Measurements from ENCODE around the gene SUMF1.
"Not testable (repeated sequence)": the region's sequence is repeated elsewhere in the genome, so short reads cannot be mapped to it uniquely, and the experiment has no call there.

SUMF1 gene

DNA sequence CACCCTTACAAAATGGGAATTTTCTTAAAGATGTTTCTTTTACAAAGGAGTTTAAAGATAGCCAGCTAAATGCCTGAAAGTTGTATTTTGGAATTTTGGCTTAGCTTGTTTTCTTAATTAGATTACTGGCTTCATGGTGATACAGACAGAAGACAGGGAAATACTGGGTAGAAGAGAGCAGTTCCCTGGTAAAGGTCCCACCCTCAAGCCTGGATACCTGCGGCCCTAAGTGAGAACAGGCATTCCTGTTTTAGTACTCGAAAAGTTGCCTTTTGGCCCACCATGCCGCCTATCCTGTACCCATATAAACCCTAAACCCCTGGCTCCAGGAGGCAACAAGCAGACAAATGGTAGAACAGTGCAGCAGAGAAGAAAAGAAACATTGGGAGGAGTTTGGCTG lies 134.5 kb downstream of the SUMF1 start:
- DNase-seq = no peak

DNA sequence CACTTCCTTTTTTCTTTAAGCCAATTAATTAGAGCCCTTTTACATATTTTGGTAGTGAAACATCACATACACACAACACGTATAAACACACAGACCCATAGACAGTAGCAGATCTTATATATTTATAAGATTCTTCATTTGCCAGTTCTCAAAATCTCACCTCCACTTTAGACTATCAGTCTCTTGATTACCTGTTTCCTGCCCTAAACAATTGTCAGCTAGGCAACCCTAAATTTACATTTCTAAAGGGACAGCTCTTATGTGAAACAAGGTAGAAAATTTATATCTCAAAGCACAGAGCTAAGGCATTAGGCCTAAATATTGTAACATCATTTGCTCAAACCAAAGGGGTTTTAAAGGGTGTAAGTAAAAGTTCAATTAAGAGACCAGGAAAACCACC lies 135.0 kb downstream of the SUMF1 start:
- DNase-seq = no peak

DNA sequence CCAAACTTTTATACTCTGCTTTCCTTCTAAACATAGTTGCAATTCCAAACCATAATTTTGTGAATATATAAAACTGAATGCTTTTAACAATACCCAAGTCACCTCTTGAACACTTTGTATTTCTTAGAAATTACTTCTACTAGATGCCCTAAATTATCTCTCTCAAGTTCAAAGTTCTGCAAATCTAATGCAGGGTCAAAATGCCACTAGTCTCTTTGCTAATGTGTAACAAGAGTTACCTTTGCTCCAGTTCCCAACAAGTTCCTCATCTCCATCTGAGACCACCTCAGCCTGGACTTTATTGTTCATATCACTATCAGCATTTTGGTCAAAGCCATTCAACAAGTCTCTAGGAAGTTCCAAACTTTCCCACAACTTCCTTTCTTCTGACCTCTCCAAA lies 137.3 kb downstream of the SUMF1 start:
- DNase-seq = not testable (repeated sequence)

DNA sequence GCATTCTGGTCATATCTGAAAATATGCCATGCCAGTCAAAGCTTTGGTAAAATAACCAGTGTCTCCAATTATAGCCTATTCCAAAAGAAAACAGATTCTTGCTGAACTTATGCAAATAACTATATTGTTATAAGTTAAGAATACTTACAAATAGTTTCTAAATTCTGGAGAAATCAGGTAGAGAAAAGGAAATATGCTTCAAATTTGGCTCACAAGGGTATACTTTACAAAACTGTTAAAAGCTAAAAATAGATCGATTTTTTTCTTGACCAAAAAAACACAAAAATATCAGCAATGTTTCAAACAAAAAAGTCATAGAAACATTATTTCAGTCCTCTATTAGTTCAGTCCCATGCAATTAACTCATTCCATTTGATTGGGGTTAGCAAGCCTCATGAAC lies 140.2 kb downstream of the SUMF1 start:
- DNase-seq = no peak

DNA sequence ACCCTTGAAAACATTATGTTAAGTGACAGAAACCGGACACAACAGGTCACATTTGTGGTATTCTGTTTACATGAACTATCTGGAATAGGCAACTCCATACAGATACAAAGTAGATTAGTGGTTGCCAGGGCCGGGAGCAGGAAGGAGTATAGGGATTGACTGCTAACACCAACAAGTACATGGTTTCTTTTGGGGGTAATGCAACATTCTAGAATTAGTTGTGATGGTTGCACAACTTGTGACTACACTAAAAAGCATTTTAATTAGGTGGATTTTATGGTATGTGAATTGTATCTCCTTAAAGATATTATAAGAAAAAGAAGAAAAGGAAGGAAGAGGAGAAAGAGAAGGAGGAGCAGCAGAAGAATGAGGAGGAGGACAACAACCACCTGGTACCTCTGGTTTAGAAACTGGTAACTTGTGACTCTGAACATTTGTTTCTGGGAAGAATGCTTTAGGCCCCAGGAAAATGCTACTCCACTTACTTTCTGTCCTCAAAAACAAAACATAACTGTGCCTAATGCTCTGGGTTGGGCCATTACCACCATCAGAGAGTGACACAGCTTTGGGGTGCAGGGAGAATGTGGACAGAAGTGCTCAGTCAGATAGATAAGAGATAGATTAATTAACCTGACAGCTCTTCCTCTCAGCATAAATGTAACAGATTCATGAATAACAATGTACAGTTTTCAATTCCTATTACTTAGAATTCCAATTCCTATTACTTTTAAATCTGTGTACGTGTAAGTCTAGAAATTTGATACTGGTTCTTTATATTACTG lies 143.6 kb downstream of the SUMF1 start:
- DNase-seq = no peak

DNA sequence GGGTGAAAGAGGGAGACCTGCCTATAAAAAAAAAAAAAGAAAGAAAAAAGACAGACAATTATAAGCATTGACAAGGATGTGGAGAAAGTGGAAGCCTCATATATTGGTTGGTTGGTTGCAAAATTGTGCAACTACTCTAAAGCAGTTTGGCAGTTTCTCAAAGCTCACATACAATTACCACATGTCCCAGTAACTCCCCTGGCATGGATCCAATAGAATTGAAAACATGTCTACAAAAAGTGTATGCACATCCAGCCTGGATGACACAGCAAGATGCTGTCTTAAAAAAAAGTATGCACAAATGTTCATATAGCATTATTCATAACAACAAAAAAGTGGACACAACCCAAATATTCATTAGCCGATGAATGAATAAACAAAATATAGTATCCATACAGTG lies 144.4 kb downstream of the SUMF1 start:
- DNase-seq = no peak

DNA sequence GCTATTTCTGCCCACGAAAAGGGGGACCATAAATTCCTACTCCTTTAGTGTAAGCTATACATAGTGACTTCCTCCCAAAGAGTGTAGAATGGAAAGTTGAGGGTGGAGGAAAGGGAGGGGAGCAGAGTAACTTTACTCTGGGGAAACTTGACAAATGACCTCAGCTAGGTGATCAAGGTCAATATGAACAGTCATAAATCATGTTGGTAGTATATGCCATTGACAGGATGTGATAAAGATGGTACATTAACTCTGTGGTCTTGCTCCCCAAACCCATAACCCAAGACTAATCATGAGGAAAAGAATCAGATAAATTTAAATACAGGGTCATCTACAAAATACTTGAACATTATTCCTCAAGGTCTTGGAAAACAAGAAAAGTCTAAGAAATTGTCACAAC lies 145.3 kb downstream of the SUMF1 start:
- DNase-seq = no peak

DNA sequence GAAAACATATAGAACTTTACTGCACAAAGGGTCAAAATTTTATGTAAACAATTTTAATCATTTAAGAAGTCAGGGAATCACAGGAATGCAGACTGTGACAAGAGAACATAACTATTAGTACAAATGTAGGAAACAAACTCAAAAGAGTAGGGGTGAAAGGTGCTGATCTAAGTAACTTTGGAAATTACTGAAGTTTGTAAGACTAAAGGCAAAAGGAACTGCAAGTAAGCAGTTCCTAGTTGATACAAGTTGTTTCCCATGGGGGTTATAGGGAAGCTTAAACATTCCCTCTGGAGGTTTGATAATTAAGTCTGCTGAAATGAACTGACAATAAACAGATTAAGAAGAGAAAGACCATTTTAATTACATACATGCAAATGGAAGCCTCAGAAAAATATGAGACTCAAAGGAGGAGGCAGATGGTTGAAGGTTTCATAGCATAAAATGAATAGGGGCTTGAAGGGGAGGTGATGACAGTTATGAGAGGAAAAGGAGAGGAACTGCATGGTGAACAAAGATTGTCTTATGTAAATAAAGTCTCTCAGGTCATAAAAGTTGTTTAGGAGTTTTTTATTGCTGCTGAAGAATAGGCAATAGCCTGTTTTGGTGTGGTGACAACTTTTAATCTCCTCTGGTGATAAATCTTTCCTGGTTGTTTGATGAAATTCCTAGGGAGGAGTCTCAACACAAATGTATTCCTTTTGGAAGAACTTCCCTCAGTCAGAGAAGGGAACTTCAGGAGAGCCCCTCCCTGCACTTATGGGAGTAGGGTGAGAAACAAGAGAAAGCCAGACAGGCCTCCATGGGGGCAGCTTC lies 146.8 kb downstream of the SUMF1 start:
- DNase-seq = no peak

DNA sequence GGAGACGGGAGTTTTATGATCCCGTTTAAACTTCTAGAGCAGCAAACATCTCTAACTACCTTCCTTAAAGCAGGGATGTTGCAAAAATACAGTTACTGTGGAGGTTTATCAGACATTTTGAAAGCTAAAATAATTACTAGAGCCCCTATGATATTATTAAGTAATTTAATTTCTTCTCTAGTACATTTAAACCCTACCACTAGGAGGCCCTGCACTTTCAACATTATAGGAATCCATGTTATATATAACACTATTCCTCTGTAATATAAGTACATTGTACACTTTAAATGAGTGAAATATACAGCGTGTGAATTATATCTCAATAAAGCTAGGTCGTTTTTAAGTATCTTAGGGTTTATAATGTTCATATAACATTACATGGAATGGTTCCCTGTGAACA lies 152.4 kb downstream of the SUMF1 start:
- no peak for DNase-seq

DNA sequence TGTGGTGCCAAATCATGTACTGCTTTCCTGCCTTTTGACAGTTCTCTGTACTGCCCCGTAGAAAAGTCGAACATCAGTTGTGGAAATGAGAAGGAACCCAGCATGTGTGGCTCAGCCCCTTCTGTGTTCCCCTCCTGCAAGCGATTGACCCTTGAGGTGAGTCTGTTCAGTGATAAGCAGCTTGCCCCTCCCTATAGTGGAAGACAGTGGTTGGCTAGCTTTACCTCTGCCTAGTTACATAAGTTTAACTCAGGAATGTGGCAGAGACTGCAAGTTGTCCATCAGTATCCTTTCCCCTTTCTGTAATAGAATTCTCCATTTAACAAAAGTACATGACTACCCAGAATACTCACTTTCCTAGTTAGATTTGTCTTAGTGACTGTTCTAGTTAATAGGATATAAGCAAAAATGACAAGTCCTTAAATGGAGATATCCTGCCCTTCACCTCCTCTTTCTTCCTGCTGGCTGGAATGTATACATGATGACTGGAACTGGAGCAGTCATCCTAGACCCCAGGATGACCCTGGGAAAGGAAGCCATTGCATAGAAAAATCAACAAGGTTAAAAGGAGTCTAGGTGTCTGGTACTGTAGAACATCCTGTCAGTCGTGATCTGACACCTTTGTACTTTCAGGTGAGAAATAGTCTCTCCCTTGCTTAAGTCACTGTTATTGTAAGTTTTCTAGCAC lies 153.3 kb downstream of the SUMF1 start:
- DNase-seq = no peak

DNA sequence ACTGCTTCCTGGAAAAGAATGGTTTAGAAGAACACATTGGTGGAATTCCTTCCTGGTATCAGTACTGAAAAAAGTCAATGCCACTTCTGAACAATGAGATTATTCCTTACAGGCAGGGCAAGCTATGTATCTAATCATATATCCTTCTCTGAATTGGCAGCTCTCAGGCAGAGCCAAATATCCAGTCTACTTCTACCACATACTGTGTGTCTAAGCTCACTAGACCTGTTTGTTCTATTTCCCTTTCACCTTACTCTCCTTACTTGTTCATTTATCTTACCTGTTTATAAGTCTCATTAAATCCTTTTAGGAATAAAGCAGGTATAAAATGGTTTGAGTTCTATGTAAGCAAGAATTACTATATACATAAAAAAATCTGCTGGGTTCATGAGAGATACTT lies 155.6 kb downstream of the SUMF1 start:
- no peak for DNase-seq

Data from femur (tissue), 1 donor.